Measurements from ENCODE around the gene ATAD5.

GRCh38 chr17:30905742-30906100, 74.0 kb downstream of the ATAD5 start:
- TF ChIP-seq POLR2A (IDR thresholded peaks at IDR 0.05) (no peak), CTCF (IDR thresholded peaks at IDR 0.05) (no peak)

Data from adrenal gland (tissue), 5 donors.